ENCODE results near the gene CCDC7. TPM values are rescaled to one million over a fixed set of nuclear protein-coding genes. Genes with fewer than 3 reads are reported as not detected.

Gene CCDC7
- total and polyA plus RNA-seq, 10 of the 15 experiments (the other 5 are each of a cell fraction or from before 2014, with no cell fraction given): 1.8 to 5.6 (median 3.4) TPM

DNA sequence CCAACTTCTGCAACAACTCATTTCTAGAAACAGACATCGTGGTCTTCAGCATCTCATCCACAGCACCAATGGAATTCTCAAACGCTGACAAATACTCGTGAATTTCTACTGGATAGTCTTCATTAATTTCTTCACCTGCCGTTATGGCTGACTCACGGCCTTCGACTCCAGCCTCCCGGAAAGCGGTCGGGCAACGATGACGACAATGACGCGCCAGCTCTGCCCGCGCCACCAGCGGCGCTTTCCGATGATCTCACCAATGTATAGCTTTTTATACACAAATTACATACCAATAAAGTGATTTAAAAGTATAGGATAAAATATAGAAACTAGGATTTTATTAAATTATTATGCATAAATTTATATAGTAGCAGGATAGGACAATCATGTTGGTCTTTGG lies 65.7 kb downstream of the CCDC7 start:
- no peak for DNase-seq (ENCODE audit: low read depth, low spot score)
- ChIA-PET POLR2A (no interaction called here), RAD21 (ENCODE audit: unreplicated experiment) (no interaction called here), SMC1A (ENCODE audit: uncharacterized antibody, unreplicated experiment) (no interaction called here), CTCF (no interaction called here)
- H3K4me2 ChIP-seq (ENCODE audit: control insufficient read depth, insufficient read depth): no peak overlapping the region
- no peak overlapping the region for H3K27ac ChIP-seq (ENCODE audit: control insufficient read depth, insufficient read depth)
- in situ Hi-C loops (cut with MboI): no loop called here
- H3K9me3 ChIP-seq (replicated peaks; ENCODE audit: control insufficient read depth, insufficient read depth, low read length): no peaks in the 10 kb centered on the region; the same call in 2 of the 3 replicates
- H3K36me3 ChIP-seq (ENCODE audit: control insufficient read depth in 2 of 2, insufficient read depth in 2 of 2, low read length in 1 of 2): no peaks in the 10 kb centered on the region
- no peaks in the 10 kb centered on the region for H3K27me3 ChIP-seq (replicated peaks in 1 of 2; ENCODE audit: control insufficient read depth in 2 of 2, insufficient read depth in 2 of 2, low read length in 1 of 2)
- BruUV-seq (replicated peaks): no TSS peak
- ATAC-seq: no peak
- no peaks in the 10 kb centered on the region for H4K20me1 ChIP-seq (ENCODE audit: control insufficient read depth, insufficient read depth)
- 92% methylated on average over 18 of the region's 18 CpGs for WGBS (ENCODE audit: insufficient coverage, insufficient replicate concordance, low lambda C conversion rate, missing lambda C conversion rate)
- H3K4me3 ChIP-seq: no peak overlapping the region
- TF ChIP-seq, protein P1, sequence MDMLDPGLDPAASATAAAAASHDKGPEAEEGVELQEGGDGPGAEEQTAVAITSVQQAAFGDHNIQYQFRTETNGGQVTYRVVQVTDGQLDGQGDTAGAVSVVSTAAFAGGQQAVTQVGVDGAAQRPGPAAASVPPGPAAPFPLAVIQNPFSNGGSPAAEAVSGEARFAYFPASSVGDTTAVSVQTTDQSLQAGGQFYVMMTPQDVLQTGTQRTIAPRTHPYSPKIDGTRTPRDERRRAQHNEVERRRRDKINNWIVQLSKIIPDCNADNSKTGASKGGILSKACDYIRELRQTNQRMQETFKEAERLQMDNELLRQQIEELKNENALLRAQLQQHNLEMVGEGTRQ (IDR thresholded peaks at IDR 0.05; ENCODE audit: borderline replicate concordance, low read depth, low read length): no peak
- TF ChIP-seq NRF1 (conservative IDR thresholded peaks at IDR 0.05; ENCODE audit: low read depth, low read length): no peak
- no peak for TF ChIP-seq SREBF2 (IDR thresholded peaks at IDR 0.05; ENCODE audit: low read length)
- TF ChIP-seq TCF3 (IDR thresholded peaks at IDR 0.05; ENCODE audit: borderline replicate concordance, insufficient read depth, low read depth, low read length): no peak
- TF ChIP-seq, protein P2, sequence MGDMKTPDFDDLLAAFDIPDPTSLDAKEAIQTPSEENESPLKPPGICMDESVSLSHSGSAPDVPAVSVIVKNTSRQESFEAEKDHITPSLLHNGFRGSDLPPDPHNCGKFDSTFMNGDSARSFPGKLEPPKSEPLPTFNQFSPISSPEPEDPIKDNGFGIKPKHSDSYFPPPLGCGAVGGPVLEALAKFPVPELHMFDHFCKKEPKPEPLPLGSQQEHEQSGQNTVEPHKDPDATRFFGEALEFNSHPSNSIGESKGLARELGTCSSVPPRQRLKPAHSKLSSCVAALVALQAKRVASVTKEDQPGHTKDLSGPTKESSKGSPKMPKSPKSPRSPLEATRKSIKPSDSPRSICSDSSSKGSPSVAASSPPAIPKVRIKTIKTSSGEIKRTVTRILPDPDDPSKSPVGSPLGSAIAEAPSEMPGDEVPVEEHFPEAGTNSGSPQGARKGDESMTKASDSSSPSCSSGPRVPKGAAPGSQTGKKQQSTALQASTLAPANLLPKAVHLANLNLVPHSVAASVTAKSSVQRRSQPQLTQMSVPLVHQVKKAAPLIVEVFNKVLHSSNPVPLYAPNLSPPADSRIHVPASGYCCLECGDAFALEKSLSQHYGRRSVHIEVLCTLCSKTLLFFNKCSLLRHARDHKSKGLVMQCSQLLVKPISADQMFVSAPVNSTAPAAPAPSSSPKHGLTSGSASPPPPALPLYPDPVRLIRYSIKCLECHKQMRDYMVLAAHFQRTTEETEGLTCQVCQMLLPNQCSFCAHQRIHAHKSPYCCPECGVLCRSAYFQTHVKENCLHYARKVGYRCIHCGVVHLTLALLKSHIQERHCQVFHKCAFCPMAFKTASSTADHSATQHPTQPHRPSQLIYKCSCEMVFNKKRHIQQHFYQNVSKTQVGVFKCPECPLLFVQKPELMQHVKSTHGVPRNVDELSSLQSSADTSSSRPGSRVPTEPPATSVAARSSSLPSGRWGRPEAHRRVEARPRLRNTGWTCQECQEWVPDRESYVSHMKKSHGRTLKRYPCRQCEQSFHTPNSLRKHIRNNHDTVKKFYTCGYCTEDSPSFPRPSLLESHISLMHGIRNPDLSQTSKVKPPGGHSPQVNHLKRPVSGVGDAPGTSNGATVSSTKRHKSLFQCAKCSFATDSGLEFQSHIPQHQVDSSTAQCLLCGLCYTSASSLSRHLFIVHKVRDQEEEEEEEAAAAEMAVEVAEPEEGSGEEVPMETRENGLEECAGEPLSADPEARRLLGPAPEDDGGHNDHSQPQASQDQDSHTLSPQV (IDR thresholded peaks at IDR 0.05): no peak
- no peak for TF ChIP-seq TARDBP (IDR thresholded peaks at IDR 0.05; ENCODE audit: borderline replicate concordance)
- no peak for TF ChIP-seq MXI1 (IDR thresholded peaks at IDR 0.05; ENCODE audit: low read depth, low read length)
- TF ChIP-seq STAT1 (conservative IDR thresholded peaks at IDR 0.05): no peak
- TF ChIP-seq FOS (IDR thresholded peaks at IDR 0.05; ENCODE audit: borderline replicate concordance, extremely low read depth, insufficient read length): no peak
- no peak for TF ChIP-seq LARP7 (IDR thresholded peaks at IDR 0.05)
- TF ChIP-seq, protein P3, sequence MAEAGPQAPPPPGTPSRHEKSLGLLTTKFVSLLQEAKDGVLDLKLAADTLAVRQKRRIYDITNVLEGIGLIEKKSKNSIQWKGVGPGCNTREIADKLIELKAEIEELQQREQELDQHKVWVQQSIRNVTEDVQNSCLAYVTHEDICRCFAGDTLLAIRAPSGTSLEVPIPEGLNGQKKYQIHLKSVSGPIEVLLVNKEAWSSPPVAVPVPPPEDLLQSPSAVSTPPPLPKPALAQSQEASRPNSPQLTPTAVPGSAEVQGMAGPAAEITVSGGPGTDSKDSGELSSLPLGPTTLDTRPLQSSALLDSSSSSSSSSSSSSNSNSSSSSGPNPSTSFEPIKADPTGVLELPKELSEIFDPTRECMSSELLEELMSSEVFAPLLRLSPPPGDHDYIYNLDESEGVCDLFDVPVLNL (IDR thresholded peaks at IDR 0.05; ENCODE audit: low read depth, low read length): no peak
- no peak for TF ChIP-seq HDAC2 (IDR thresholded peaks at IDR 0.05)
- TF ChIP-seq, protein P4, sequence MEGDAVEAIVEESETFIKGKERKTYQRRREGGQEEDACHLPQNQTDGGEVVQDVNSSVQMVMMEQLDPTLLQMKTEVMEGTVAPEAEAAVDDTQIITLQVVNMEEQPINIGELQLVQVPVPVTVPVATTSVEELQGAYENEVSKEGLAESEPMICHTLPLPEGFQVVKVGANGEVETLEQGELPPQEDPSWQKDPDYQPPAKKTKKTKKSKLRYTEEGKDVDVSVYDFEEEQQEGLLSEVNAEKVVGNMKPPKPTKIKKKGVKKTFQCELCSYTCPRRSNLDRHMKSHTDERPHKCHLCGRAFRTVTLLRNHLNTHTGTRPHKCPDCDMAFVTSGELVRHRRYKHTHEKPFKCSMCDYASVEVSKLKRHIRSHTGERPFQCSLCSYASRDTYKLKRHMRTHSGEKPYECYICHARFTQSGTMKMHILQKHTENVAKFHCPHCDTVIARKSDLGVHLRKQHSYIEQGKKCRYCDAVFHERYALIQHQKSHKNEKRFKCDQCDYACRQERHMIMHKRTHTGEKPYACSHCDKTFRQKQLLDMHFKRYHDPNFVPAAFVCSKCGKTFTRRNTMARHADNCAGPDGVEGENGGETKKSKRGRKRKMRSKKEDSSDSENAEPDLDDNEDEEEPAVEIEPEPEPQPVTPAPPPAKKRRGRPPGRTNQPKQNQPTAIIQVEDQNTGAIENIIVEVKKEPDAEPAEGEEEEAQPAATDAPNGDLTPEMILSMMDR (IDR thresholded peaks at IDR 0.05 in 2 of 3, conservative IDR thresholded peaks at IDR 0.05 in 1 of 3; ENCODE audit: control insufficient read depth in 2 of 3, extremely low read depth in 1 of 3, insufficient read depth in 1 of 3, low read depth in 3 of 3, low read length in 3 of 3): no peak
- TF ChIP-seq RUNX3 (IDR thresholded peaks at IDR 0.05; ENCODE audit: low read length): no peak
- H3K9ac ChIP-seq (ENCODE audit: control insufficient read depth, insufficient read depth, low read length): no peak overlapping the region
- H3K79me2 ChIP-seq (ENCODE audit: control insufficient read depth, insufficient read depth, low read length): no peaks in the 10 kb centered on the region
- intact Hi-C loops (cut with micrococcal nuclease; ENCODE audit: unreplicated experiment): no loop called here
- FAIRE-seq: no peak
- H3K4me1 ChIP-seq (ENCODE audit: control insufficient read depth, insufficient read depth, low read length): no peaks in the 10 kb centered on the region
- H2AFZ ChIP-seq (ENCODE audit: control insufficient read depth, low read depth, low read length): no peak overlapping the region
